Caco-2 (cell line): ENCODE results near the gene EPC2. TPM values are rescaled to one million over a fixed set of nuclear protein-coding genes. Genes with fewer than 3 reads are reported as not detected.

Experiments used
- BruUV-seq: library from RNA; stranded (reverse); fragments of 400-500 nt; replicated peaks from 2 replicates; lab custom pipeline; 2021; lab: Mats Ljungman, UMichigan
- CTCF ChIA-PET: fragments of 300-600 bp; sonication (Branson Sonifier 250); formaldehyde crosslinking; loops from one replicate; lab custom pipeline; 2022; ENCODE audit warnings: antibody characterized with exemption; lab: Charles Lee
- POLR2A ChIA-PET: fragments of 300-600 bp; sonication (Branson Sonifier 250); formaldehyde crosslinking; loops from one replicate; lab custom pipeline; 2022; ENCODE audit warnings: antibody characterized with exemption; lab: Charles Lee
- DNase-seq, 2 experiments: peaks; one replicate each; pipeline versions ENCODE4 v3.0.0 to v3.0.0-alpha.2; 2020 to 2022
- H3K27me3 ChIP-seq: replicated peaks from 2 replicates; pipeline ENCODE4 v1.6.0; 2011; ENCODE audit warnings: low read length; ENCODE audit not compliant: control insufficient read depth, insufficient read depth
- H3K36me3 ChIP-seq: 2 replicates; pipeline ENCODE4 v1.5.1; 2011; ENCODE audit warnings: low read length; ENCODE audit not compliant: control insufficient read depth, insufficient read depth
- H3K4me1 ChIP-seq: fragments of 250-450 bp; sonication (Bioruptor Pico); 2 replicates; pipeline ENCODE4 v1.5.1; 2020; ENCODE audit warnings: mild to moderate bottlenecking
- H3K4me3 ChIP-seq: 2 replicates; pipeline ENCODE4 v1.5.1; 2011; ENCODE audit warnings: low read depth, mild to moderate bottlenecking, control low read depth, low read length
- H3K9me3 ChIP-seq: fragments of 250-450 bp; sonication (Bioruptor Pico); 2 replicates; pipeline ENCODE4 v1.5.1; 2020; ENCODE audit warnings: mild to moderate bottlenecking, moderate library complexity
- H3K27ac Mint-ChIP-seq: one replicate; pipeline ENCODE4 v1.8.0; 2022; ENCODE audit warnings: mixed read lengths; ENCODE audit not compliant: unreplicated experiment
- H3K27me3 Mint-ChIP-seq: one replicate; pipeline ENCODE4 v1.8.0; 2022; ENCODE audit warnings: mixed read lengths; ENCODE audit not compliant: insufficient read depth, unreplicated experiment
- H3K36me3 Mint-ChIP-seq: one replicate; pipeline ENCODE4 v1.8.0; 2022; ENCODE audit warnings: mild to moderate bottlenecking, mixed read lengths; ENCODE audit not compliant: insufficient read depth, unreplicated experiment
- H3K4me1 Mint-ChIP-seq: one replicate; pipeline ENCODE4 v1.8.0; 2022; ENCODE audit warnings: low read depth, mixed read lengths; ENCODE audit not compliant: unreplicated experiment
- H3K4me3 Mint-ChIP-seq: one replicate; pipeline ENCODE4 v1.8.0; 2022; ENCODE audit warnings: mild to moderate bottlenecking, moderate library complexity, mixed read lengths; ENCODE audit not compliant: unreplicated experiment
- H3K9me3 Mint-ChIP-seq: one replicate; pipeline ENCODE4 v1.8.0; 2022; ENCODE audit warnings: mixed read lengths; ENCODE audit not compliant: unreplicated experiment
- CTCF ChIP-seq, 2 experiments: fragments of 200-600 bp in 1 of 2; IDR thresholded peaks; 1 replicate in 1 of 2; 2 replicates in 1 of 2; pipeline versions ENCODE4 v1.5.1 to v1.8.0; 2011 to 2022; ENCODE audit warnings: antibody characterized with exemption in 1 of 2, control low read depth in 1 of 2, inconsistent platforms in 1 of 2, low read depth in 1 of 2, low read length in 1 of 2, mild to moderate bottlenecking in 1 of 2, moderate library complexity in 1 of 2; ENCODE audit not compliant: insufficient read depth in 1 of 2, severe bottlenecking in 1 of 2, unreplicated experiment in 1 of 2
- intact Hi-C: fragments of 100-400 bp; cut with micrococcal nuclease; formaldehyde crosslinking; loops from one replicate; pipeline ENCODE4 v1.10.0; 2022; ENCODE audit not compliant: unreplicated experiment
- total RNA-seq: library from RNA; stranded (reverse); gene quantifications from 2 replicates; pipeline ENCODE4 v1.2.3, GENCODE V29; 2022

The EPC2 gene
- total RNA-seq, 1 experiment from 2014 or later = 32.0 TPM

GRCh38 chr2:148599109-148599991 is 45.2 kb upstream of the EPC2 start:
- no peaks in the 10 kb centered on the region for H3K36me3 Mint-ChIP-seq
- no peak for DNase-seq
- no peaks in the 10 kb centered on the region for H3K36me3 ChIP-seq
- H3K4me3 Mint-ChIP-seq = no peak overlapping the region
- H3K27me3 Mint-ChIP-seq = peaks cover 12% of the 10 kb centered on the region
- POLR2A ChIA-PET = interaction anchor here (0.6 kb wide), 1 partner anchor 1200 kb away, joined by 3 read pairs; no protein-coding TSS in a partner anchor
- no peaks in the 10 kb centered on the region for H3K4me1 Mint-ChIP-seq
- H3K4me3 ChIP-seq = no peak overlapping the region
- TF ChIP-seq CTCF (IDR thresholded peaks at IDR 0.05; ENCODE audit: insufficient read depth in 1 of 2, low read depth in 1 of 2, low read length in 1 of 2, severe bottlenecking in 1 of 2, unreplicated experiment in 1 of 2) = no peak
- no peaks in the 10 kb centered on the region for H3K9me3 Mint-ChIP-seq
- H3K27me3 ChIP-seq = no peaks in the 10 kb centered on the region
- CTCF ChIA-PET = no interaction called here
- intact Hi-C loops = no loop called here
- no TSS peak for BruUV-seq
- no peaks in the 10 kb centered on the region; the same call in 1 of the 2 replicates for H3K9me3 ChIP-seq
- H3K27ac Mint-ChIP-seq = no peak overlapping the region
- no peaks in the 10 kb centered on the region for H3K4me1 ChIP-seq

GRCh38 chr2:148602885-148603561 is 41.5 kb upstream of the EPC2 start:
- Mint-ChIP-seq H3K9me3 (no peaks in the 10 kb centered on the region), H3K27me3 (peaks cover 5% of the 10 kb centered on the region), H3K4me1 (no peaks in the 10 kb centered on the region), H3K27ac (no peak overlapping the region), H3K4me3 (no peak overlapping the region), H3K36me3 (no peaks in the 10 kb centered on the region)
- ChIA-PET CTCF (interaction anchor here (1.0 kb wide), 1 partner anchor 42 kb away, joined by 8 read pairs; no protein-coding TSS in a partner anchor), POLR2A (no interaction called here)
- Histone ChIP-seq H3K4me3 (no peak overlapping the region), H3K27me3 (no peaks in the 10 kb centered on the region), H3K4me1 (no peaks in the 10 kb centered on the region), H3K9me3 (no peaks in the 10 kb centered on the region; the same call in 1 of the 2 replicates), H3K36me3 (no peaks in the 10 kb centered on the region)
- no TSS peak for BruUV-seq
- intact Hi-C loops = no loop called here
- no peak for TF ChIP-seq CTCF (IDR thresholded peaks at IDR 0.05; ENCODE audit: insufficient read depth in 1 of 2, low read depth in 1 of 2, low read length in 1 of 2, severe bottlenecking in 1 of 2, unreplicated experiment in 1 of 2)
- DNase-seq = no peak

GRCh38 chr2:148603562-148603920 is 41.0 kb upstream of the EPC2 start:
- POLR2A ChIA-PET = no interaction called here
- no peaks in the 10 kb centered on the region for H3K4me1 Mint-ChIP-seq

More at GRCh38 chr2:148603562-148603920, 41.0 kb upstream of the EPC2 start:
- CTCF ChIA-PET = interaction anchor here (1.0 kb wide), 1 partner anchor 42 kb away, joined by 8 read pairs; no protein-coding TSS in a partner anchor
- BruUV-seq = no TSS peak
- no peak for TF ChIP-seq CTCF (IDR thresholded peaks at IDR 0.05; ENCODE audit: insufficient read depth in 1 of 2, low read depth in 1 of 2, low read length in 1 of 2, severe bottlenecking in 1 of 2, unreplicated experiment in 1 of 2)
- DNase-seq = no peak
- Histone ChIP-seq H3K36me3 (no peaks in the 10 kb centered on the region), H3K4me1 (no peaks in the 10 kb centered on the region), H3K9me3 (no peaks in the 10 kb centered on the region; the same call in 1 of the 2 replicates), H3K27me3 (no peaks in the 10 kb centered on the region), H3K4me3 (no peak overlapping the region)
- H3K9me3 Mint-ChIP-seq = no peaks in the 10 kb centered on the region
- no peak overlapping the region for H3K27ac Mint-ChIP-seq
- no peak overlapping the region for H3K4me3 Mint-ChIP-seq
- intact Hi-C loops = no loop called here
- no peaks in the 10 kb centered on the region for H3K36me3 Mint-ChIP-seq
- peaks cover 5% of the 10 kb centered on the region for H3K27me3 Mint-ChIP-seq
